Stimulated activated CD4-positive, alpha-beta T cell treated with anti-CD3 and anti-CD28 coated beads, Interleukin-4, amount 100 ng/mL, for 4 hours (primary cell): ENCODE measurements around the gene ARFGEF3.

Experiments used
- DNase-seq, 2 experiments: peaks; one replicate each; pipeline ENCODE4 v3.0.0-alpha.2; 2020

The ARFGEF3 gene

DNA sequence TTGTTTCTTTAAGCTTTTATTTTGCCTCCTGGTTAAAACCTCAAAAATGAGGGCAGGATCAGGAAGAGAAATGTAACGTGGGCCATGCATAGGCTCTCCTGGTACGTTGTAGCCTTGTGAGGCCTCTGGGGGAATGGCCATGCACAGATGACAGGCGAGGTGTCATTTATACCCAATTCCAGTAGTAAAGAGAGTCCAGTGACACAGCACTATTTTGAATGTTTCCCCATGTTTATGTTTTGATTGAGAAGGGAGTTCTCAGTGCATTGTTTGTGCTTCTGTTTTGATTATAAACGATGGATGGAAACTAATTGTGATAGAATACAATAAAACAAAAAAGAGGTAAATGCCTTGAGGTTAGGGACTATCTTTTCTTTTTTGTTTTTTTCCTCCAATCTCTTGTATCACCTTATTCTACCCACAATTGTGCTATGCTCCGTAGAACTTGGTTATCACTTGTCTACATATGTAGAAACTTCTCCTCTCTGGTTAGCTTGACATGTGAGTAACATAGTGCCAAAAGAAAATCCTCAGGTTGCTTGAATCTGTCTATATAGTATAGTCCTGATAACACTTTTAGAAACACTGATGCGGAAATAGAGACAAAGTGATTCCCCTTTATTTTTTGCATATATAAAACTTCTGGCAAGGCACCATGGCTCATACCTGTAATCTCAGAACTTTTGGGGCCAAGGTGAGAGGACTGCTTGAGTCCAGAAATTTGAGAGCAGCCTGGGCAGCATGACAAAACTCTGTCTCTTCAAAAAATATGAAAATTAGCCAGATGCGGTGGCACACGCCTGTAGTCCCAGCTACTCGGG, 209.1 kb downstream of the ARFGEF3 start:
- no peak for DNase-seq

DNA sequence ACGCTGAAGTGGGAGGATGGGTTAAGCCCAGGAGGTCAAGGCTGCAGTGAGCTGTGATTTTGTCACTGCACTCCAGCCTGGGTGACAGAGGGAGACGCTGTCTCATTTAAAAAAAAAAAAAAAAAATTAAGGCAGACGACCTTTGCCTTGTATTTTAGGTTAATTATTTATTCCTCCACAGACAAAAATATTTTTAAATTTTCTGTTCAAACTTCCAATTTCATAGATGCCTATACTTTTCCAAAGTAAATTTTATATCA, 209.6 kb downstream of the ARFGEF3 start:
- DNase-seq, result no peak

DNA sequence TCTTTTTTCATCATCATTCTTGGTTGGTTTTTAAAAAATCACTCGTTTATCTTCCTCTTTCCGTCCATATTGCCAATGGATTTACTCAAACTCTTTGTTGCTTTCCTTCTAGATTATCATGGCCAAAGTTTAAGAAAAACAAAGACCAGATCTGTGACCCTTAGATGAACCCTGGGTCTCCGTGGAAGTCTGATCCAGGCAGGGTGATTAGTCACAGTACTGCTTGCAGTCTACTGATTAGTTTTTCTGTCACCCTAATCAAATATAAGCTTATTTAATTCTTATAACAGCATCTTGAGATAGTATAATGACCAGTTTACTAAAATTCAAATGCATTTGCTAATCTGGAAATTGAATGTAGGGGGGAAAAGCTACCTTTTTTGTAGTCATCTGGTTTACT, 210.0 kb downstream of the ARFGEF3 start:
- DNase-seq, result no peak

- no peak for DNase-seq
Measured at GRCh38 chr6:138372711-138373463, 211.1 kb downstream of the ARFGEF3 start.

DNA sequence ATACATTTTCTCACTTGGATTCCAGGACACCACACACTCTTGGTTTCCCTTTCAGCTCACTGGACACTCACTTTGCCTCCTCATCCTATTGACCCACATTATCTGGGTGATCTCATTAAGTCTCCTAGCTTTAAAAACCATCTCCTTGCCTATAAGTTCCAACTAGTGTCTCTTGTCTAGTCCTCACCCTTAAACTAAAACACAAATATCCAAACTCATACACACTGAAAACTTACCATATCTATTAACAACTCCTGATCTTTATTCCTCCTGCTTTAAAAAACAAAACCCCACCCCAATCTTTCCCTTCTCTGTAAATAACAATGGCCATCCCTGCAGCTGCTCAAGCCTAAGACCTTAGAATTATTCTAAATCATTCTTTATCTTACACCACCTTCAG, 212.5 kb downstream of the ARFGEF3 start:
- DNase-seq, result no peak

DNA sequence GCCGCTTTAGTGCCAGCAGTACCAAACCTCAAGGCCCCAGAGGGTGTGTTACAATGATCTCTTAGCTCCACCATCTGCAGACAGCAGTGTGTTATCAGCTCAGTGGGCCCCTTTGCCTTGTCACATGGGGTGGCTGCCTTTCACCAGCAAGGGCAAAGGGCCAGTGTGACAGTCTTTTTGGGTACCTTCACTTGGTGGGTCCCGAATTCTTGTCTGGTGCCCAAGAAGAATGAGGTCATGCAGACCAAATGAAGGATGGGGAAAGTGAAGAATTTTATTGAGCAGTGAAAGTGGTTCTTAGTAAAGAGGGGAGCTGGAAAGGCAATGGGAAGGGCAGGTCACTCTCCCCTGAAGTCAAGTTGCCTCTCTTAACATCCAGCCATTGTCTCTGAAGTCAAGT, 213.1 kb downstream of the ARFGEF3 start:
- no peak for DNase-seq

DNA sequence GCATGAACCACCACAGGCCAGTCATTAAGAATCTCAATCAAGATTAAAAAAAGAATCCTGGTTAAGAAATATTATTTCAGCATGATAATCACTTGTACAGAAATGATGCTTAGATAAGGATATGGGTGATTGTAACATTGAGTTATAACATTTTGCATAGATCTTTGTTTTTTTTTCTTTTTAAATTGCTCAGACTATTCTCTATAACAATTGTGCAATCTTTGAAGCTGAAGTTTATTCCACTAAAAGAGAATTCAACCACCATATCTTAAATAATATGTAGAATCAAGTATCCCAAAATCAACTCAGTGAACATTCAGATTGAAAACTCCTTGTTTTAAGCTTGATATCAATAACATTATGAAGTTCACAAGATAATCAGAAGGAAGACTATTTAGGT, 215.3 kb downstream of the ARFGEF3 start:
- DNase-seq, result no peak

GRCh38 chr6:138377844-138378243, 216.1 kb downstream of the ARFGEF3 start, which contains the start of gene SMIM28:
Gene SMIM28 (plus strand): TSS chr6:138377905. CDS start chr6:138378073, 168 bp downstream.
- no peak for DNase-seq

GRCh38 chr6:138378463-138378862, 216.7 kb downstream of the ARFGEF3 start:
- DNase-seq, result no peak

DNA sequence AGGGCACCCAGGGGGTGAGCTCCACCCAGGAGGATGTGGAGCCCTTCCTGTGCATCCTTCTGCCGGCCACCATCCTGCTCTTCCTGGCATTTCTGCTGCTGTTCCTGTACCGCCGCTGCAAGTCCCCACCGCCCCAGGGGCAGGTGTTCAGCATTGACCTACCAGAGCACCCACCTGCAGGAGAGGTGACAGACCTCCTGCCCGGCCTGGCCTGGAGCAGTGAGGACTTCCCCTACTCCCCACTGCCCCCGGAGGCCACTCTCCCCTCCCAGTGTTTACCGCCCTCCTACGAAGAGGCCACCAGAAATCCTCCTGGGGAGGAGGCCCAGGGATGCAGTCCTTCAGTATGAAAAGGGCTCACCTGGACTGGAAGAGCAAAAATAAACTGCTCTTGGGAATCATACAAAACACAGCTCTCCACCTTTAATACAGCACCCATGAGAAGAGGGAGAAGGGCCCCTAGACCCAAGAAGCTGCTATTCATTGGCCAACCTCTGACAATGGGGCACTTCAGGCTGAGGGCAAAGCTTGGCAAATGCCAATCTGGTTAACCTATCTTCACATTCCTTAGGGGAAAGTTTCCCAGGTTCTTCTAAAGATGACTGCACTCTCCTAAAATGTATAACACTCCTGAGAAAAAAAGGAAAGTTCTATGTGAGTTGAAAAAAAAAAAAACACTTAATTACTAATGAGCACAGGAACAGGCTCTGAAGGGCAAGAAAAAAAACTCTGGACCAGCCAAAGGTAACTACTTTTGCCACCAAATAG, 220.9 kb downstream of the ARFGEF3 start:
- DNase-seq, result no peak

DNA sequence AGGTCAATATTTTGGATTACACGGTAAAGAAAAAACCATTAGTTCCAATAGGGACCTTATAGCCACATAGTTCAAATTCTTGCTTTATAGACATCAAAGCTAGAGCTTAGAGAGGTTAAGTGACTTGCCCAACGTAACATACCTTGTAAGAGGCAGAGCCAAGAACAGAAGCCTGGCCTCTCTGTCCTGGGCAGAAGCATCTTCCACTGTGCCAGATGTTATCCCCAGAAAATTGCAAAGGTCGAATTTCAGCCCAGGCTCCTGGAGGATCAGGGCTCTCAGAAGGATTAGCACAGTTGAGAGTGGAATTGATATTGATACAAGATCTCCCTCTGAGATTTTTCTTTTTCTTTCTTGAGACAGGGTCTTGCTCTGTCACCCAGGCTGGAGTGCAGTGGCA, 222.0 kb downstream of the ARFGEF3 start:
- DNase-seq, result no peak

DNA sequence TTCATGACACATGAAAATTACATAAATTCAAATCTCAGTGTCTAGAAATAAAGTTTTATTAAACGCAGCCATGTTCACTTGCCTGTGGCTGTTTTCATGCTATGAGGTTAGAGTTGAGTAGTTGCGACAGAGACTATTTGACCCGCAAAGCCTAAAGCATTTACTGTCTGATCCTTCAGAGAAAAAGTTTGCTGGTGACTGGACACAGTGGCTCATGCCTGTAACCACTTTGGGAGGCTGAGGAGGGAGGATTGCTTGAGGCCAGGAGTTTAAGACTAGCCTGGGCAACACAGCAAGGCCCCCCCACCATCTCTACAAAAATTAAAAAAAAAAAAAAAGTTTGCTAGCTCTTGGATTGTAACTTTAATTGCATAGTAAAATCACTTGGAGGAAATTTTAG, 225.2 kb downstream of the ARFGEF3 start:
- no peak for DNase-seq

DNA sequence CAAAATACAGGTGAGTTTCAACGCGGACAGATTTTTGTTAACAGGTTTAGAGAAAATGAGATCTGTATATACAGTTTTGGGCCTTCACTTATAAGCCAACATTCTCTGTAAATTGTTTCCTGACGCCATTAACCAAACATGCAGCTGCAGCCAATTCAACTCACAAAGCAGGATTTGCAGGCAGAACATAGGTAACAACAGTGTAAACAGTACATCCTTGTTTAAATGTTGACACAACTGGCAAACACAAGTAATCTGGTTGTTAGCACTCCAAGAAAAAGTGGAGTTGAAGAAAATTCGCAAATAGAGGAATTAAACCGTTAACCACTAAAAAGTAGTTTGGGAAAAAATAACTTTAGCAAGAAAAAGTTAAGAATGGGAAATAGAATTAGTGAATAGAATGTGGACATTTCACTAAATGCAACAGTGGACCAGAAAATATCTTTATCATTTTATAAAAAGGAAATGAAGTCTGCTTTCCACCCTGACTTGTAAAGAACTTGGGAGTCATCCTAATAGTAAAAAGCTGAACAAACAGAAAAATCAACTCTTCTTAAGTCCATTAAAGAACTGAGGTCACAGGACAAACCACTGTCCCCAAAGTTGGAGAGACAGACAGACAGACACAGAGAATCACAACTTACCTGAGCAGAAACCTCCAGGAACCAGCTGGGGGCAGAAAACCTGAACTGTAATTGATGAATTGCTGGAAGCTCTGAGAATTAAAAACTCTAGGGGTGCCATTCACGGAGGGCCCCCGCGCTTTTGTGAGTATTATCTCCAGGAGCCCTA, 226.0 kb downstream of the ARFGEF3 start:
- no peak for DNase-seq

- DNase-seq, result no peak
Measured at GRCh38 chr6:138389551-138389950, 227.8 kb downstream of the ARFGEF3 start.
